Gastrocnemius medialis (tissue), 4 donors: ENCODE measurements around the gene TERB1.

Experiments used
- CTCF ChIP-seq, 5 experiments: fragments of 450-650 bp in 3 of 5; fragments of 200-600 bp in 2 of 5; sonication (generic) in 2 of 5; IDR thresholded peaks in 4 of 5; conservative IDR thresholded peaks in 1 of 5; 1 replicate in 4 of 5; 2 replicates in 1 of 5; pipeline ENCODE4 v1.5.1; 2016 to 2019; ENCODE audit warnings: antibody characterized with exemption in 5 of 5, mild to moderate bottlenecking in 3 of 5, moderate library complexity in 3 of 5
- POLR2A ChIP-seq, 2 donors: fragments of 450-650 bp; IDR thresholded peaks; one replicate each; pipeline ENCODE4 v1.6.1; 2017; ENCODE audit warnings: antibody characterized with exemption in 2 of 2, mild to moderate bottlenecking in 2 of 2, moderate library complexity in 2 of 2

- TF ChIP-seq POLR2A (IDR thresholded peaks at IDR 0.05) = no peak
- no peak for TF ChIP-seq CTCF (IDR thresholded peaks at IDR 0.05 in 4 of 5, conservative IDR thresholded peaks at IDR 0.05 in 1 of 5)
Observed at GRCh38 chr16:66740533-66740932, 60.9 kb downstream of the TERB1 start.
